Choroid plexus epithelial cell (primary cell): Measurements from ENCODE around the gene IGFBP3.
A peak's percentile ranks its signal among the peaks of the same experiment; 100 is the strongest.

ENCODE experiments used
- DNase-seq: peaks from one replicate; pipeline ENCODE4 v3.0.0-alpha.2; 2010; ENCODE audit warnings: low read depth
- H3K4me3 ChIP-seq: 2 replicates; pipeline ENCODE4 v1.5.1; 2011; ENCODE audit warnings: low read depth, mild to moderate bottlenecking, control low read depth, low read length, moderate library complexity
- TF ChIP-seq, protein P1 (sequence below): conservative IDR thresholded peaks from 2 replicates; pipeline ENCODE4 v1.5.1; 2011; ENCODE audit warnings: low read depth, mild to moderate bottlenecking, control low read depth, inconsistent platforms, low read length, moderate library complexity

The IGFBP3 gene, protein sequence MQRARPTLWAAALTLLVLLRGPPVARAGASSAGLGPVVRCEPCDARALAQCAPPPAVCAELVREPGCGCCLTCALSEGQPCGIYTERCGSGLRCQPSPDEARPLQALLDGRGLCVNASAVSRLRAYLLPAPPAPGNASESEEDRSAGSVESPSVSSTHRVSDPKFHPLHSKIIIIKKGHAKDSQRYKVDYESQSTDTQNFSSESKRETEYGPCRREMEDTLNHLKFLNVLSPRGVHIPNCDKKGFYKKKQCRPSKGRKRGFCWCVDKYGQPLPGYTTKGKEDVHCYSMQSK

DNA sequence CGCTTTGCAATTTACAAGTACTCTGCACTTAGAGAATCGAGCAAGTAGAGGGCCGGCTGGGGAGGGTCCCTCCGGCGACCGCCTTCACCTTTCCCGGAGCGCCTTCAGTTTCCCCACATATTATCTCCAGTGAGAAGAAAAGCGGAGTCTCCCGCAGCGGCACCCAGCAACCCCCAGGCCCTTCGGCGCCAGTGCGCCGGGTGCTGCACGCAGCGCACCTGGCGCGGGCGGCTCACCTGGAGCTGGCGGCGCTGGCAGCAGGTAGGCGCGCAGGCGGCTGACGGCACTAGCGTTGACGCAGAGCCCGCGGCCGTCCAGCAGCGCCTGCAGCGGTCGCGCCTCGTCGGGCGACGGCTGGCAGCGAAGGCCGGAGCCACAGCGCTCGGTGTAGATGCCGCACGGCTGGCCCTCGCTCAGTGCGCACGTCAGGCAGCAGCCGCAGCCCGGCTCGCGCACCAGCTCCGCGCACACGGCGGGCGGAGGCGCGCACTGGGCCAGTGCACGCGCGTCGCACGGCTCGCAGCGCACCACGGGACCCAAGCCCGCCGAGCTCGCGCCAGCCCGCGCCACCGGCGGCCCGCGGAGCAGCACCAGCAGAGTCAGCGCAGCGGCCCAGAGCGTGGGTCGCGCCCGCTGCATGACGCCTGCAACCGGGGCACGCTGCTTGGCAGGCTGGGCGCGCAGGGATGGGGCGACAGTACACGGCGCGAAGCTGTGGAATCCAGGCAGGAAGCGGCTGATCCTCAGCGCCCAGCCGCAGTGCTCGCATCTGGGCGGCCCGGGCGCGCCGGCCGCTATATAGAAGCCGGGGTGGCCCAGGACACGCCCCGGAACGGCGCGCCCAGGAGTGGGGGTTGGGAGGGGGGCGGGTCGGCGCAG lies at the start of gene IGFBP3:
IGFBP3 (minus strand) TSS at position 771 of the 879 bp plus-strand sequence; CDS start at position 639, 132 bp downstream.
- peak; percentile 63 for DNase-seq
- H3K4me3 ChIP-seq = peak within 1 kb of the TSS; percentile 55

DNA sequence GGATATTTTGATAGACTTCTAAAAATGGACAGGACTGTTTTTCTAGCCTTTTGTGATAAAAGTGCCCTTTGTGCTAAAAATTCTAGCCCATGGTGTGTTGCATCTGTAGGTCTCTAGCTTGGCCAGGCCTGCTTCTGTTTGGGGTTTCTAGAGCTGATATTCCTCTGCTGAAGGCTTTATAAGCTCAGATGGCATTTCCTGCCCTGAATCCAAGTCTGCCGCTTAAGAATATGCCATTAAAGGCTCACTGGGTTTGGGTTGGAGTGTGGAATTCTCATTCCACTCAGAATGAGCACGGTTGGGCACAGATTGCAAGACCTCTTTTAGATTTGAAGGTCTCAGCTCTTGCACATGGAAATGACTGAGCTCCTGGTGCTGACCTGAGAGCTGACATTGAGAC lies 49.4 kb upstream of the IGFBP3 start:
- no peak overlapping the region for H3K4me3 ChIP-seq
- no peak for DNase-seq
- TF ChIP-seq, protein P1, sequence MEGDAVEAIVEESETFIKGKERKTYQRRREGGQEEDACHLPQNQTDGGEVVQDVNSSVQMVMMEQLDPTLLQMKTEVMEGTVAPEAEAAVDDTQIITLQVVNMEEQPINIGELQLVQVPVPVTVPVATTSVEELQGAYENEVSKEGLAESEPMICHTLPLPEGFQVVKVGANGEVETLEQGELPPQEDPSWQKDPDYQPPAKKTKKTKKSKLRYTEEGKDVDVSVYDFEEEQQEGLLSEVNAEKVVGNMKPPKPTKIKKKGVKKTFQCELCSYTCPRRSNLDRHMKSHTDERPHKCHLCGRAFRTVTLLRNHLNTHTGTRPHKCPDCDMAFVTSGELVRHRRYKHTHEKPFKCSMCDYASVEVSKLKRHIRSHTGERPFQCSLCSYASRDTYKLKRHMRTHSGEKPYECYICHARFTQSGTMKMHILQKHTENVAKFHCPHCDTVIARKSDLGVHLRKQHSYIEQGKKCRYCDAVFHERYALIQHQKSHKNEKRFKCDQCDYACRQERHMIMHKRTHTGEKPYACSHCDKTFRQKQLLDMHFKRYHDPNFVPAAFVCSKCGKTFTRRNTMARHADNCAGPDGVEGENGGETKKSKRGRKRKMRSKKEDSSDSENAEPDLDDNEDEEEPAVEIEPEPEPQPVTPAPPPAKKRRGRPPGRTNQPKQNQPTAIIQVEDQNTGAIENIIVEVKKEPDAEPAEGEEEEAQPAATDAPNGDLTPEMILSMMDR = no peak

More for the DNA sequence above, at the start of gene IGFBP3:
- TF ChIP-seq, protein P1 = no peak

DNA sequence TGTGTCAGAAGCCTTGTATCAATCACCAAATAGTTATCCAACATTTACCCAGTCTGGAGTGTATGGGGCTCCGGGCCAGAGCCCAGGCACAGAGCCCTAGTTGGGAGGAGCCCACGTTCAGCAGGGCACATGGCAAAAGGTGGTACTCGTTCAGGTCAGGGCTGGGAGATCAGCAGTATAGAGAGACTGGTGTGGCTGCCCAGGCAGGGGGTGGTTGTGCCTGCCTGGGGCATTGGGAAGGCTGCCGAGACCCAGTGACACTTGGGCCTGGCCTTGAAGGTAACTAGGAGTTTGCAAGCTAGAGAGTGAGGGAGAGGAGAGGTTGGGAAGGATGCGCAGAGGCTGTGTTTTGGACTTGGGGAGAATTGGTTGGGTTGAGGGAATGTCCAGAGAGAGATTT lies 48.9 kb upstream of the IGFBP3 start:
- TF ChIP-seq, protein P1 = no peak
- no peak overlapping the region for H3K4me3 ChIP-seq
- no peak for DNase-seq

DNA sequence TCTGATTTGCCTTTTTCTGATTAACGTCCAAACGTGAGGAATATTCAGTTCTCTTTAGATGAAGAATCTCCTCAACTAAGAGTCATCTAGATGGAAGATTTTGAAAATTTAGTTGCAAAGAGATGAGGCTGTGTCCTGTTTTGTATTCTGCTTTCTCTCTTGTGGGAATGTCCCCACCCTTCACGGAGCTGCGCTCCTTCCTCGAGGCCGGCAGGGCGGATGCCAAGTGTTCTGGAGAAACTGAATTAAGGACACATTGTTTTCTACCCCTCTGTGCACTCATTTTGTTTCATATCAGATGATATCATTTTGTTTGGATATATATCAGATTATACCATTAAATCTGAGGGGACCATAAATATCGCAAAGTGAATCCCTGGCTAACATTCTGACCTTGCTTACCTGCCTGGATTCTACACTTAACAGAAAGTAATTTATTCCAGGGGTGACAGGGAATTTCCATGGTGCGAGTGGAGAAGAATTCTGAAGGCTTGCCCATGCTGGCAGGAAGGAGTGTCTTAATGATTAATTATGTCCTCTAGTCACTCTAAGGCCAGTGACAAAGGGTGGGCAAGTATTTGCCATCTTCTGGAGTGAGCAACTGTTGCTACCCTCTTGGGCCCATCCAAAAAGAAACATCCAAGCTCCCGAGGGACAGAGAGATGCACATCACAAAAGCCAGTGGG lies 47.9 kb upstream of the IGFBP3 start:
- DNase-seq = no peak
- H3K4me3 ChIP-seq = no peak overlapping the region
- TF ChIP-seq, protein P1 = no peak

DNA sequence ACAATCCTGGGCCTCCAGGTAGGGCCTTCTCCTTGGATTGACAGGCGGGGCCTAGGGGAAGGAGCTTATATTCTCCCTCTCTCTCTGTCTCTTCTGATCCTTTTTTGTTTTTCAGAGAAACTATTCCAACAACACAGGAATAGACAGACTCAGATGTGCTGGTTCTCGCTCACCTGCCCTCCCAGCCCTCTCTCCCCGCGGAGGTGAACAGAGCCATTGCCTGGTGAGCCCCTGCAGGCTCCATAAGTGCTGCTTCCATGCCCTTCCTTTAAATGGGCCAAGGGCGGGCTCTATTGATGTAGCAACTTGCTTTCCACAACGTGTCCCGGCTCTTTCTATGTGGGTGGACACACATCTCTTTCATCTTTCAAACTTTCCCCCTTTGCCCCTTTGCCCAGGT lies 47.2 kb upstream of the IGFBP3 start:
- no peak for DNase-seq
- H3K4me3 ChIP-seq = no peak overlapping the region
- TF ChIP-seq, protein P1 = no peak

DNA sequence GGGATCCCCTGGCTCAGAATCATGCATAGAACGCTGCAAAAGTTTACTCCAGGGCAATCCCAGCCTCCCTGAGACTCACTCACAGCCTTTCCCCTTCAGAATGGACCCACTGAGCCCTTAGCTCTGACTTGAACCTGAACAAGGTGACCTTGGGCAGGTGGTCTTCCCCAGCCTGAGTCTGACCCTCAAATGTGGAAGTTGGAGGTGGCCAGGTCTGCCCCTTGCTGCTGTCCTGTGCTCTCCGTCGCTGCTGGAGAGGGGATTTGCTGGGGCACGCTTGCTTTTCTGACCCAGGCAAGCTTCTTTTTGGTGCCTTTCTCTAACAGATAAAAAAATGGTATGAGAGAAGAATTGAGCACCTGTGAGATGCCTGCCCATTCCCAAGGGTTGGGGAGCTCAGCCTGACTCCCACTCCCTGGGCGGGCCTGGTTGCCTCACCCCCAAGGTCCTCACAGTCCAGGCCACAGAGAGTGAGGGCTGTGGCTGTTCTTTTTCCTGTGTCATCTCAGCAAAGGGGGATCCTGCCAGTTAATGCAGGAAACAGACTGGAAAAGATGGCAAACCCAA lies 46.6 kb upstream of the IGFBP3 start:
- no peak for DNase-seq
- no peak overlapping the region for H3K4me3 ChIP-seq
- TF ChIP-seq, protein P1 = no peak
